Panc1 (cell line): Measurements from ENCODE around the gene VPS16. TPM values are rescaled to one million over a fixed set of nuclear protein-coding genes. Genes with fewer than 3 reads are reported as not detected.

Experiments used
- ATAC-seq: fragments of 200-7000 bp; cut with Tn5 transposase; 2 replicates; pipeline ENCODE4 v1.9.1; 2020; ENCODE audit warnings: mild to moderate bottlenecking, moderate library complexity
- BruUV-seq: library from RNA; stranded (reverse); fragments of 400-500 nt; replicated peaks from 2 replicates; lab custom pipeline; 2021; lab: Mats Ljungman, UMichigan
- CTCF ChIA-PET: fragments of 300-600 bp; sonication (Branson Sonifier 250); formaldehyde crosslinking; loops from one replicate; lab custom pipeline; 2022; ENCODE audit warnings: antibody characterized with exemption; lab: Charles Lee
- POLR2A ChIA-PET: fragments of 300-600 bp; sonication (Branson Sonifier 250); formaldehyde crosslinking; loops from one replicate; lab custom pipeline; 2022; ENCODE audit warnings: antibody characterized with exemption; lab: Charles Lee
- DNase-seq: peaks from one replicate; pipeline ENCODE4 v3.0.0-alpha.2; 2010; ENCODE audit warnings: low read depth, low spot score
- H3K27ac ChIP-seq: 2 replicates; pipeline ENCODE4 v1.5.1; 2011; ENCODE audit warnings: mild to moderate bottlenecking, low read length, inconsistent platforms
- H3K27me3 ChIP-seq: fragments of 200-500 bp; sonication (Bioruptor generic); 2 replicates; pipeline ENCODE4 v1.6.0; 2014; ENCODE audit warnings: low read length, inconsistent platforms; ENCODE audit not compliant: control insufficient read depth, insufficient read depth
- H3K36me3 ChIP-seq: fragments of 200-500 bp; sonication (Bioruptor generic); 2 replicates; pipeline ENCODE4 v1.5.1; 2014; ENCODE audit warnings: inconsistent platforms, mild to moderate bottlenecking, low read length, moderate library complexity; ENCODE audit not compliant: control insufficient read depth, insufficient read depth
- H3K4me1 ChIP-seq: 2 replicates; pipeline ENCODE4 v1.5.1; 2011; ENCODE audit warnings: inconsistent platforms, mild to moderate bottlenecking, low read length, moderate library complexity; ENCODE audit not compliant: control insufficient read depth, insufficient read depth
- H3K4me3 ChIP-seq, 2 experiments: 2 replicates each; pipeline ENCODE4 v1.5.1; 2011 to 2012; ENCODE audit warnings: low read depth in 2 of 2, low read length in 2 of 2, mild to moderate bottlenecking in 2 of 2, inconsistent platforms in 1 of 2, moderate library complexity in 1 of 2
- H3K9me3 ChIP-seq: fragments of 200-500 bp; sonication (Bioruptor generic); 2 replicates; pipeline ENCODE4 v1.5.1; 2014; ENCODE audit warnings: low read depth, mild to moderate bottlenecking, inconsistent platforms, low read length, moderate library complexity; ENCODE audit not compliant: control insufficient read depth, insufficient read depth
- POLR2AphosphoS5 ChIP-seq: IDR thresholded peaks from 2 replicates; pipeline ENCODE4 v1.6.1; 2012; ENCODE audit warnings: mild to moderate bottlenecking, low read depth, low read length, moderate library complexity
- SIN3A ChIP-seq: IDR thresholded peaks from 2 replicates; pipeline ENCODE4 v1.6.1; 2012; ENCODE audit warnings: low read depth, mild to moderate bottlenecking, low read length, moderate library complexity, borderline replicate concordance; ENCODE audit not compliant: insufficient read depth
- TCF7L2 ChIP-seq: IDR thresholded peaks from 2 replicates; pipeline ENCODE4 v1.6.1; 2011; ENCODE audit warnings: mild to moderate bottlenecking, low read depth, low read length, inconsistent platforms
- in situ Hi-C: cut with HindIII; loops from 2 replicates; pipeline ENCODE4 v1.10.0; 2016; ENCODE audit warnings: low sequenced_read_pairs, low pct_unique_long_range_greater_than_20kb
- intact Hi-C: fragments of 100-400 bp; cut with micrococcal nuclease; formaldehyde crosslinking; loops from one replicate; pipeline ENCODE4 v1.10.0; 2022; ENCODE audit not compliant: unreplicated experiment
- total RNA-seq: library from RNA; stranded (reverse); gene quantifications from one replicate; pipeline ENCODE4 v1.2.1, GENCODE V29; 2021; ENCODE audit not compliant: unreplicated experiment
- TF ChIP-seq, protein P1 (sequence below), 2 experiments: IDR thresholded peaks; 2 replicates each; pipeline ENCODE4 v1.6.1; 2011 to 2012; ENCODE audit warnings: low read depth in 2 of 2, control low read depth in 1 of 2, low read length in 1 of 2, mild to moderate bottlenecking in 1 of 2, moderate library complexity in 1 of 2; ENCODE audit not compliant: insufficient read depth in 1 of 2
- TF ChIP-seq, protein P2 (sequence below): fragments of 450-650 bp; IDR thresholded peaks from 2 replicates; pipeline ENCODE4 v1.5.1; 2017; ENCODE audit warnings: mild to moderate bottlenecking

The VPS16 gene
- total RNA-seq, 1 experiment from 2014 or later: 35.3 TPM

DNA sequence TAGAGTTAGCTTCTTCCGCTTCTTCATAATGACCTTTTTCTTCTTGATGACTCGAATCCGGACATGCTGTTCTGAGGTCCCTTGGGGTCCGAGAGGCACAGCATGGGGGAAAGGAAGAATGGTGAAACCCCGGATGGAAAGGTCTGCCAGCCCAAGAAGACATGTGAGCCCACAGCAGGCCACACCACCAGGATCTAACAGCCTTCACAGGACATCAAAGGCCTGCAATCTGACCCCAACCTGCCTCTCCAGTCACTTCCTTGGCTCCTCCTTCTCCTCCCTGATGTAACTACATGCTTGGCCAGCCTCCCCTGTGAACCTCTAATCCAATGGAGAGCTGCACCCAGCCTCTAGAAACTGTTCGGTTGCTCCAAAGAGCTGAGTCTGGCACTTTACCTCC is 41.7 kb upstream of the VPS16 start:
- intact Hi-C loops: no loop called here
- Histone ChIP-seq H3K4me3 (no peak overlapping the region), H3K36me3 (no peaks in the 10 kb centered on the region), H3K9me3 (no peaks in the 10 kb centered on the region), H3K27ac (no peak overlapping the region), H3K4me1 (no peaks in the 10 kb centered on the region; the same call in 1 of the 2 replicates), H3K27me3 (peaks cover 16% of the 10 kb centered on the region; the same call in 1 of the 2 replicates)
- TF ChIP-seq SIN3A: no peak
- 0 out of 2 replicates have a peak, but pooled peaks have one; percentile 11 for TF ChIP-seq TCF7L2
- ATAC-seq (0 out of 2 replicates have a peak, but pooled peaks have one; percentile 32), DNase-seq (no peak)
- CTCF ChIA-PET: no interaction called here
- POLR2A ChIA-PET: no interaction called here
- no TSS peak for BruUV-seq
- in situ Hi-C loops: no loop called here

DNA sequence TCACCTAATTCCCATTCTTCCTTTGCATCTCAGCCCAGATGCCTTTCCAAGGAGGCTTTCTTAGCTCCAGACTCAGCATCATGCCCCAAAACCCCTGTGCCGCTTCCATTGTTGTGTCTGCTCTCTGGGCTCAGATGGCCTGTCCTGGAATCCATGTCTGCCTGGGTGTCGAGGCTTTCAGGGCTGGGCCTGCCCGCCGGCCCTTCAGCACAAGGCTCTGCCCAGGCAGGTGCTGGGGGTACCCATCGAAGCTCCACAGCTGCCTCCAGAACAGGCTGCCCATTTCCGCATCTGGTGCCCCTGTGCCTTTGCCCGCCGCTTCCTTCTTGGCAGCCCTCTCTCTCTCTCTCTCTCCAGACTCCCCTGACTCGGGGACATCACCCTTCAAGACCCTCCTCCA is 41.3 kb upstream of the VPS16 start:
- ChIA-PET CTCF (no interaction called here), POLR2A (no interaction called here)
- no peak overlapping the region; a peak in 1 of 4 replicates for H3K4me3 ChIP-seq
- in situ Hi-C loops (no loop called here), intact Hi-C loops (no loop called here)
- ATAC-seq (0 out of 2 replicates have a peak, but pooled peaks have one; percentile 11), DNase-seq (no peak)
- peaks cover 15% of the 10 kb centered on the region; the same call in 1 of the 2 replicates for H3K27me3 ChIP-seq
- no TSS peak for BruUV-seq
- H3K36me3 ChIP-seq: no peaks in the 10 kb centered on the region
- H3K9me3 ChIP-seq: no peaks in the 10 kb centered on the region
- no peak overlapping the region for H3K27ac ChIP-seq
- H3K4me1 ChIP-seq: no peaks in the 10 kb centered on the region; the same call in 1 of the 2 replicates
- no peak for TF ChIP-seq POLR2AphosphoS5
- no peak for TF ChIP-seq SIN3A
- TF ChIP-seq, protein P1, sequence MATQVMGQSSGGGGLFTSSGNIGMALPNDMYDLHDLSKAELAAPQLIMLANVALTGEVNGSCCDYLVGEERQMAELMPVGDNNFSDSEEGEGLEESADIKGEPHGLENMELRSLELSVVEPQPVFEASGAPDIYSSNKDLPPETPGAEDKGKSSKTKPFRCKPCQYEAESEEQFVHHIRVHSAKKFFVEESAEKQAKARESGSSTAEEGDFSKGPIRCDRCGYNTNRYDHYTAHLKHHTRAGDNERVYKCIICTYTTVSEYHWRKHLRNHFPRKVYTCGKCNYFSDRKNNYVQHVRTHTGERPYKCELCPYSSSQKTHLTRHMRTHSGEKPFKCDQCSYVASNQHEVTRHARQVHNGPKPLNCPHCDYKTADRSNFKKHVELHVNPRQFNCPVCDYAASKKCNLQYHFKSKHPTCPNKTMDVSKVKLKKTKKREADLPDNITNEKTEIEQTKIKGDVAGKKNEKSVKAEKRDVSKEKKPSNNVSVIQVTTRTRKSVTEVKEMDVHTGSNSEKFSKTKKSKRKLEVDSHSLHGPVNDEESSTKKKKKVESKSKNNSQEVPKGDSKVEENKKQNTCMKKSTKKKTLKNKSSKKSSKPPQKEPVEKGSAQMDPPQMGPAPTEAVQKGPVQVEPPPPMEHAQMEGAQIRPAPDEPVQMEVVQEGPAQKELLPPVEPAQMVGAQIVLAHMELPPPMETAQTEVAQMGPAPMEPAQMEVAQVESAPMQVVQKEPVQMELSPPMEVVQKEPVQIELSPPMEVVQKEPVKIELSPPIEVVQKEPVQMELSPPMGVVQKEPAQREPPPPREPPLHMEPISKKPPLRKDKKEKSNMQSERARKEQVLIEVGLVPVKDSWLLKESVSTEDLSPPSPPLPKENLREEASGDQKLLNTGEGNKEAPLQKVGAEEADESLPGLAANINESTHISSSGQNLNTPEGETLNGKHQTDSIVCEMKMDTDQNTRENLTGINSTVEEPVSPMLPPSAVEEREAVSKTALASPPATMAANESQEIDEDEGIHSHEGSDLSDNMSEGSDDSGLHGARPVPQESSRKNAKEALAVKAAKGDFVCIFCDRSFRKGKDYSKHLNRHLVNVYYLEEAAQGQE (IDR thresholded peaks at IDR 0.05; ENCODE audit: insufficient read depth in 1 of 2, low read depth in 2 of 2, low read length in 1 of 2): no peak
- TF ChIP-seq TCF7L2: no peak
- TF ChIP-seq, protein P2, sequence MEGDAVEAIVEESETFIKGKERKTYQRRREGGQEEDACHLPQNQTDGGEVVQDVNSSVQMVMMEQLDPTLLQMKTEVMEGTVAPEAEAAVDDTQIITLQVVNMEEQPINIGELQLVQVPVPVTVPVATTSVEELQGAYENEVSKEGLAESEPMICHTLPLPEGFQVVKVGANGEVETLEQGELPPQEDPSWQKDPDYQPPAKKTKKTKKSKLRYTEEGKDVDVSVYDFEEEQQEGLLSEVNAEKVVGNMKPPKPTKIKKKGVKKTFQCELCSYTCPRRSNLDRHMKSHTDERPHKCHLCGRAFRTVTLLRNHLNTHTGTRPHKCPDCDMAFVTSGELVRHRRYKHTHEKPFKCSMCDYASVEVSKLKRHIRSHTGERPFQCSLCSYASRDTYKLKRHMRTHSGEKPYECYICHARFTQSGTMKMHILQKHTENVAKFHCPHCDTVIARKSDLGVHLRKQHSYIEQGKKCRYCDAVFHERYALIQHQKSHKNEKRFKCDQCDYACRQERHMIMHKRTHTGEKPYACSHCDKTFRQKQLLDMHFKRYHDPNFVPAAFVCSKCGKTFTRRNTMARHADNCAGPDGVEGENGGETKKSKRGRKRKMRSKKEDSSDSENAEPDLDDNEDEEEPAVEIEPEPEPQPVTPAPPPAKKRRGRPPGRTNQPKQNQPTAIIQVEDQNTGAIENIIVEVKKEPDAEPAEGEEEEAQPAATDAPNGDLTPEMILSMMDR: no peak
